EH (cell line): ENCODE results near the gene UPK1A.
A peak's percentile ranks its signal among the peaks of the same experiment; 100 is the strongest.
"Not testable (repeated sequence)": the region's sequence is repeated elsewhere in the genome, so short reads cannot be mapped to it uniquely, and the experiment has no call there.

ENCODE experiments used
- DNase-seq: peaks from one replicate; pipeline ENCODE4 v3.0.0-alpha.2; 2015; ENCODE audit warnings: low read depth

UPK1A gene

DNA sequence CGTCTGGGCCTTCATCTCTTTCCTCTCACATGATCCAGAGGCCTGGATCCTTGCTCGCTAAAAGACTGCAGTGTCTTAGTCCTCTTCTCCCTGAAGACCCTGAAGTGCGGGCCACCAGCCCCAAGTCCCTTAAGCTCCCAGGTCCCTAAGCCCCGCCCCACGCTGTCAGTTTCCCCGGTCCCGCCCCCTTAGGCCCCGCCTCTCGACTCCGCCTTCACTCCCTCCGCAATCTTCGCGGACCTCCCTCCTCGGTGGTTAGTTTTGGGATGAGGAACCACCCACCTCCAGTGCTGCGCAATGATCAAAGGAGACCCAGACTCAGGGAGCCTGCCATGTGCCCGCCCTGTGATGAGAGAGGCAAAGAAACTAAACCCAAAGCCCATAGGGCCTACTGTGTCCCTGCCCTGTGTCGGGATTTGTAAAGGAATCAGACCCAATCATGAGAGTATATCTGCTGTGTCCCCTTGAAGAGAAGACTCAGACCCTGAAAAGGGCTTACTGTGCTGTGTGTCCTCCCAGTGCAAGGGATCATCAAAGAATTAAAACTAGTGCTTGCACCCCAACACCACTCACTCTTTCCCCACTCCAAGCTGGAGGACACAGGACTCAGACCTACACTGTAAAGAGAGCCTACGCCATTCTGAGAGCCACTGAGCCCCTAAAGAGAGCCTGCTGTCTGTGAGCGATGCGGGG, 21.2 kb upstream of the UPK1A start:
- peak; percentile 72 for DNase-seq

DNA sequence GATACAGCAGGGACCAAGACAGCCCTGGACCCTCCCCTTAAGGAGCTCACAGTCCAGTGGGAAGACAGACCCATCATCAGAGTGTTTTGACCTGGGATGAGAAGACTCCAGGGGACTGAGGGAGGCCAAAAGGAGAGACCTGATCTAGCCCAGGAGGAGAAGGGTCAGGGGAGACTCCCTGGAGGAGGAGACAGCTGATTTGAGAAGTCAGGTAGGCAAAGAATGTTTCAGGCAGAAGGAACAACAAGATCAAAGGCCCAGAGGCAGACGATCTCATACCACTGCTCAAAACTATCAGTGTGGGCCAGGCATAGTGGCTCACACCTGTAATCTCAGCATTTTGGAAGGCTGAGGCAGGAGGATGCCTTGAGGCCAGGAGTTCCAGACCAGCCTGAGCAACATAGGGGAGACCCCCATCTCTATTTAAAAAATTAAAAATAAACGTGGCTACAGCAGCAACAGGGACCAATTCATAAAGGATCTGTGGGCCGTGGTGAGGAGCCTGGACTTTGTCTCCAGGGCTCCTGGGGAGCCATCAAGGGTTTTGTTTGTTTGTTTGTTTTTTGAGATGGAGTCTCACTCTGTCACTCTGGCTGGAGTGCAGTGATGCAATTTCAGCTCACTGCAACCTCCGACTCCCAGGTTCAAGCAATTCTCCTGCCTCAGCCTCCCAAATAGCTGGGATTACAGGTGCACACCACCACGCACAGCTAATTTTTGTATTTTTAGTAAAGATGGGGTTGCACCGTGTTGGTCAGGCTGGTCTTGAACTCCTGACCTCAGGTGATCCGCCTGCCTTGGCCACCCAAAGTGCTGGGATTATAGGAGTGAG, 20.4 kb upstream of the UPK1A start:
- no peak for DNase-seq

DNA sequence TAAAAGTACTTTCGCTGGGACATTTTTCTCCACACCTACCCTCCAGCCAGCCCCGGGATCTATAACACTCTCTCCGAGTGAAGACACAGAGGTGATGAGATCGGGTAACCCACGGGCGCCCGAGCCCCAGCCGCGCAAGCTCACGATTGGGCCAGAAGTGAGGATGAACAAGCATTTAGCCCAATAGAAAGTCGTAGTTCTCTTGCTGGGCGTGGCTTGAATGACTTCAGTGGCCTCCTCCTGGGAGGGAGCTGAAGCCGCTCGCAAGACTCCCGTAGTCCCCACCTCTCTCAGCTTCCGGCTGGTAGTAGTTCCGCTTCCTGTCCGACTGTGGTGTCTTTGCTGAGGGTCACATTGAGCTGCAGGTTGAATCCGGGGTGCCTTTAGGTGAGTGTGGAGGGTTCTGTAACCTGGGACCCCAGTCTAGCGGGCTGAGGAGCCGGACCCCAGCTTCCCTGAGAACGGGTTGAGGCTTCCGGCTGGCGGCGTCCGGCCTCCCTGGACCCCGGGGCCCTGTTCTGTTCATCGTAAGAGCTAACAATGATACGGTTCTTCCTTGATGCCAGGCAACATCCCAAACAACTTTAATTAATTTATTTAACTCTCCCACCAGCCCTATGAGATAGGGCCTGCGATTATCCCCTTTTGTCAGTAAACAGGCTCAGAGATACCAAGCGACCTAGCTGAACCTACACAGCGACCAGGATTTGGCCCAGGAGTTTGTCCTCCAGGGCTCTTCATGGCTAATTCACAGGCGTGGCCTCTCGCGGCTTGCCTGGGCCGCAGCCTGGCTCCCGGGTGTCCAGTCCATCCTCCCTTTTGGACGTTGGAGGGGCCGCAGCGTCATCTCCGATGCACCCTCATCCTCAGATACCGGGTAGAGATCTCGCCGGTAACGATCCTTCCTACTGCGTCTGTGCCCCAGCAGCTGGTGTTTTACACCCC, 18.0 kb upstream of the UPK1A start, which contains the start of gene COX6B1:
Gene COX6B1, plus strand, starts transcription at position 307 of the 945 bp plus-strand sequence. CDS start 2,921 bp downstream, outside the sequence.
- peak; percentile 98 for DNase-seq

DNA sequence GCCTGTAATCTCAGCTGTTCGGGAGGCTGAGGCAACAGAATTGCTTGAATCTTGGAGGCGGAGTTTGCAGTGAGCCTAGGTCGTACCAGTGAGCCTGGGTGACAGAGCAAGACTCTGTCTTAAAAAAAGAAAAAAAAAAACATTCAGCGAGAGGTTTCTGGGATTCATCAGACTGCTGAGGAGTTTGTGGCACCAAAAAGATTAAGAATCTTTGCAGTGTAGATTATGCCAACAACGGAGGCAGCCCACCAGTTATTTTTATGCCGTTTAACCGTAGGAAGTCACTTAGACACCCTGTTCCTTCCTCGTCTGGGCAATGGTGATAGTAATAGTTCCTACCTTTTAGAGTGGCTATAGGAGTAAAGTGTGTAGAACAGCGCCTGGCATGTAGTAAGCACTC, 15.7 kb upstream of the UPK1A start:
- DNase-seq, result no peak

DNA sequence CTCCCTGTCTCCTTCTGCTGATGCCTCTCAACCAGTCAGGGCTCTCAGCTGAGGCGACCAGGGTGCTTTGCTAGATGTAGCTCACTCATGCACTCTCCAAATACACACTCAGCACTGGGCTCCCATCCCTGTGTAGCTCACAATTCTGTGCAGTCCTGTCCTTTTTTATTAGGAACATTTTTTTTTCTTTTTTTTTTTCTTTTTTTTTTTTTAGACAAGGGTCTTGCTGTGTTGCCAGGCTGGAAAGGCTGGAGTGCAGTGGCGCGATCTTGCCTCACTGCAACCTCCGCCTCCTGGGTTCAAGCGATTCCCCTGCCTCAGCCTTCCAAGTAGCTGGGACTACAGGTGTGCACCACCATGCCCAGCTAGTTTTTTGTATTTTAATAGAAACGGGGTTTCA, 11.5 kb upstream of the UPK1A start:
- not testable (repeated sequence) for DNase-seq

DNA sequence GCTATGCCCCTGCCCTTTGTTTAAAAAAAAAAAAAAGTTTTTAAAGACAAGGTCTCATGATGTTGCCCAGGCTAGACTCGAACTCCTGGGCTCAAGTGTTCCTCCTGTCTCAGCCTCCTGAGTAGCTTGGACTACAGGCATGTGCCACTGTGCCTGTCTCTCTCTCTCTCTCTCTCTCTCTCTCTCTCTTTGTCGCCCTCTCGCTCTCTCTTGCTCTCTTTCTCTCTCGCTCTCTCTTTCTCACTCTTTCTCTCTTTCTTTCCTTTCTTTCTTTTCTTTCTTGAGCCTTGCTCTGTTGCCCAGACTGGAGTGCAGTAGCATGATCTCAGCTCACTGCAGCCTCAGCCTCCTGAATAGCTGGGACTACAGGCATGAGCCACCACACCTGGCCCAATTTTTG, 10.7 kb upstream of the UPK1A start:
- no peak for DNase-seq

DNA sequence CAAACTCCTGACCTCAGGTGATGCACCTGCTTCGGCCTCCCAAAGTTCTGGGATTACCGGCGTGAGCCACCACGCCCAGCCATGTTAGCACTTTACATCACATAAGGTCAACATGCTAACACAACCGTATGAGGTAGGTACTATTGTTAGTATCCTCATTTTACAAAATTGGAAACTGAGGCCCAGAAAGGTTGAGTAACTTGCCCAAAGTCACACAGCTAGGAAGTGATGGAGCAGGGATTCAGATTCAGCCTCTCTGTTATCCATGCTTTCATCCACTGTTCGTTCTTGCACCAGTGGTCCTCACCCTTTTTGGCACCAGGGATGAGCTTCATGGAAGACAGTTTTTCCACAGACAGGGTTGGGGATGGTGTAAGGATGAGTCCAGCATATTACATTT, 9.6 kb upstream of the UPK1A start:
- no peak for DNase-seq

DNA sequence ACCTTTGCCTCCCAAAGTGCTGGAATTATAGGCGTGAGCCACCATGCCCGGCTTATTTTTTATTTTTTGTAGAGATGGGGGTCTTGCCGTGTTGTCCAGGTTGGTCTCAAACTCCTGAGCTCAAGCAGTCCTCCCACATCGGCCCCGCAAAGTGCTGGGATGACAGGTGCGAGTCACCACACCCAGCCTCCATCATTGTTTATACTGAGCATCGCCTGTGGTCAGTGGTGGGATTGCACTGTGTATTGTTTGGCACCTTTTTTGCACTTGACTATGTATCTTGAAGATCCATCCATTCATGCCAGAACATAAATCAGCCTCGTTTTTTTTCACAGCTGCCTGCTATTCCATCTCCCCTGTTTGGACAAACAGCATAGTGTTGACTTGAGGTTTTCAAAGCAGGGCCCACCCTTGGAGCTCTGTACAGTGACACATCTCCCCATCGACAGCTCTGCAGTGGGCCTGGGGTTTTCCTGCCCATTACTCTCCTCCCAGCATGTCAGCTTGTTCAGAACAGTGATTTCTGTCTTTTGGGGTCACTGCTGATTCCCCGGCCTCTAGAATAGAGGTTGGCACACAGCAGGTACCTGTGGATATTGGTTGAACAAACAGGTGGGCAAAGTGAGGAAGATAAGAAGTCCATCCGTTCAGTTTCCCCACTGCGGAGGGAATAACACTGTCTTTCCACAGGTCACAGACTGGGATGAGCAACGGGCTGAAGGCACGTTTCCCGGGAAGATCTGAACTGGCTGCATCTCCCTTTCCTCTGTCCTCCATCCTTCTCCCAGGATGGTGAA, 8.2 kb upstream of the UPK1A start:
- no peak for DNase-seq

DNA sequence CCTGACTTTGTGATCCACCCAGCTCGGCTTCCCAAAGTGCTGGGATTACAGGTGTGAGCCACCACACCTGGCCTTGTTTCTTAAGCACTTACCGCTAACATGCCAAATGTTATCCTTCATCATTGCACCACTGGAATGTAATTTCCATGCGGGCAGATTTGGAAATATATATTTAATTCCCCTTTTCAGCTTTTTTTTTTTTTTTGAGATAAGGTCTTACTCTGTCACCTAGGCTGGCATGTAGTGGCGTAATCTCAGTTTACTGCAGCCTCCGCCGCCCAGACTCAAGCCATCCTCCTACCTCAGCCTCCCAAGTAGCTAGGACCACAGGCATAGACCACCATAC, 4.3 kb upstream of the UPK1A start:
- no peak for DNase-seq

DNA sequence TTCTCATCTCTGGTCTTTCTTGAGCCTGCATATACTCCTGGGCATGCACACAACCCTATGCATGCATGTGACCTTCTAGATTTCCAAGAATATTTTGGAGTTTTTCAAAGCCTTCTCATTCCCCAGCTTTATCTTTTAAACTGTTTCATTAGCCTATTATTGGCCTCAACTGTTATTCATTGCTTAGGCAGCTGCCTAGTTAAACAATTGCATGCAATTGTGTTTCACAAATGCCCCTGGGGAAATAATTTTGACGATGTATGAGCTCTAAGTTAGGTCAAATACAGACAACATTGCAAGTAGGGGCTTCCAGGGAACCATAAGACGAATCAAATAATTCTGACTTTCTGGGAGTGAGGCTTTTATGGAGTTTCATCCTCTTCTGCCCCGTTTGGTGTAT, 2.3 kb upstream of the UPK1A start:
- no peak for DNase-seq

DNA sequence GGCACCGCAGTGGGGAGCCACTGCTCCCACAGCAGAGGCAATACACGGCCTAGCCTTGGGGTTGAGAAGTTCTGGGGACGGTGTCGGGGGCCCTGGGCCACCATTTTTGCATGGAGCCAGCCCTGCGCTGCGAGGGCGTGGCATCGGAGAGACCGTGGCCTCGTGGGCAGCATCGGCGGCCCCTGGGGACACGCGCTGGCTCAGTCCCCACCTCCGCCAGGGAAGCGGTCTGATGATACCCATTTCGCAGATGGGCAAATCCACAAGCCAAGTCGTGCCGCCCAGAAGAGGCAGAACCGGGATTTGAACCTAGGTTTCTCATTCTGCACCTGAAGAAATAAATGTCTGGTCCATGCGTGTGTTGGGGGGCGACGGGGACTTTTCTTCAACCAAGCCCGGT, 1.2 kb upstream of the UPK1A start:
- DNase-seq, result no peak

DNA sequence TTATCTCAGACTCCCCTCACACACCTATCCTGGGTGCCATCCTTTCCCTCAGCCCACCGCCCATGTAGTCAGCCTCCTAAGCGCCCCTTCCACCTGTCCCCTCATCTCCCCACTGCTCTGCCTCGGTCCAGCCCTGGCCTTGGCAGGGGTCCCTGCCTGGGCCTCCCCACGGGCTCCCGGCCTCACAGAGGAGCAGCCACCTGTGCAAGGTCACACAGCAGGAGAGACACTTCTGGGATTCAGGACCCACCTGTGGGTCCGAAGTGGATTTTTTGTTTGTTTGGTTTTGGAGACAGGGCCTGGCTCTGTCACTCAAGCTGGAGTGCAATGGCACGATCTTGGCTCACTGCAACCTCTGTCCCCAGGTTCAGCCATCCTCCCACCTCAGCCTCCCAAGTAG, 713 bp upstream of the UPK1A start:
- DNase-seq, result no peak

DNA sequence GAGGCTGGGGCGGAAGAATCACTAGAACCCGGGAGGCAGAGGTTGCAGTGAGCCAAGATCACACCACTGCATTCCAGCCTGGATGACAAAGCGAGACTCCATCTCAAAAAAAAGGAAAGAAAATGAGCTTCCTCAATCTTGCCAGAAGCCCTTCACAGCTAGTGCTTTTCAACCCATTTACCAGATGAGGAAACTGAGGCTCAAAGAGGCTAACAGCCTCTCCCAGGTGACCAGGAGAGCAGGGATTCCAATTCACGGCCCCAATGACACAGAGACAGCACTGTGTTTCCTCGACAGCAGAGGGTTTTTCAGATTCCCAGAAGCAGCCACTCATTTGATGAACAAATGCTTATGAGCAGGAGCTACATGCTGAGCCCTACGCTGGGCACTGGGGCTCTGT, 3.2 kb downstream of the UPK1A start:
- no peak for DNase-seq

DNA sequence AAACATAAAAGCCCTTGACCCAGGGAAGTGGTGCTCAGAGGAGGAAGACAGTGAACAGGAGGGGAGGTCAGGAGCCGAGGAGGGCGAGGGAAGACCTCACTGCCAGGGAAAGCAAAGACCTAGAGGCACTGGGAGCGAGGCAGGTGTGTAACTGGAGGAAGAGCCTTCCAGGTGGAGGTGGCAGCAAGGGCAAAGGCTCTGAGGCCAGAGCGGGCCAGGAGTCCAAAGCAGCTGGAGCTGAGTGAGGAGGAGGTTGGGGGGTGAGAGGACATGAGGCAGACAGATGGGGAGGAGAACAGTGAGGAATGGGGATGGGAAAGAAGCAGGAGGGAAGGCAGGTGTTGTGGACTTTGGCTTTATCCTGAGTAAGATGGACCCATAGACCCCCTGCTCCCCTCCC, 3.7 kb downstream of the UPK1A start:
- no peak for DNase-seq

DNA sequence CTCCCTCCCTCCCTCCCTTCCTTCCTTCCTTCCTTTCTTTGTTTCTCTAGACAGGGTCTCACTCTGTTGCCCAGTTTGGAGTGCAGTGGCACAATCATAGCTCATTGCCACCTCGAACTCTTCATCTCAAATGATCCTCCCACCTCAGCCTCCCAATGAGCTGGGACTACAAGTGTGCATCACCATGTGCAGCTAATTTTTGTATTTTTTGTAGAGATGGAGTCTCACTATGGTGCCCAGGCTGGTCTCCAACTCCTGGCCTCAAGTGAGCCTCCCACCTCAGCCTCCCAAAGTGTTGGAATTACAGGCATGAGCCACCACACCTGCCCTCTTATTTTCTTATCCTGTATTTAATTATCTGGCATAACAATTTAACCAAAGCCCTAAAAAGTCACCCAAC, 4.4 kb downstream of the UPK1A start:
- no peak for DNase-seq

DNA sequence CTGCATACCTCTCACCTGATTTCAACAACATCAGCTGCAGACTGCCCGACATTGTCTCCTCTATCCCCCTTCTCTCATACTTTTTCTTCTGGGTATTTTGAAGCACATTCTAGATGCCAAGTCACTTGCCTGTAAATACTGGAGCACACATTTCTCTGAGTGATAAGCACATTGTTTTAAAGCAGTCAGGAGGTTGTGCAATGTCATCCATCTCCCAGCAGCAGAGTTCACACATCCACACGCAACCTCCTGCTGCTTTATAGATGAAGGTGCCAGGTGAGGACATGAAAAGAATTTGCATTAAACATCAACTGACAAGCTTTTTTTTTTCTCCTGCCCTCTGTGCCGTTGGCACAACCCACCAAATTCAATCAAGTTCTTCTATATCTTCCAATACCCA, 5.5 kb downstream of the UPK1A start:
- DNase-seq, result no peak

DNA sequence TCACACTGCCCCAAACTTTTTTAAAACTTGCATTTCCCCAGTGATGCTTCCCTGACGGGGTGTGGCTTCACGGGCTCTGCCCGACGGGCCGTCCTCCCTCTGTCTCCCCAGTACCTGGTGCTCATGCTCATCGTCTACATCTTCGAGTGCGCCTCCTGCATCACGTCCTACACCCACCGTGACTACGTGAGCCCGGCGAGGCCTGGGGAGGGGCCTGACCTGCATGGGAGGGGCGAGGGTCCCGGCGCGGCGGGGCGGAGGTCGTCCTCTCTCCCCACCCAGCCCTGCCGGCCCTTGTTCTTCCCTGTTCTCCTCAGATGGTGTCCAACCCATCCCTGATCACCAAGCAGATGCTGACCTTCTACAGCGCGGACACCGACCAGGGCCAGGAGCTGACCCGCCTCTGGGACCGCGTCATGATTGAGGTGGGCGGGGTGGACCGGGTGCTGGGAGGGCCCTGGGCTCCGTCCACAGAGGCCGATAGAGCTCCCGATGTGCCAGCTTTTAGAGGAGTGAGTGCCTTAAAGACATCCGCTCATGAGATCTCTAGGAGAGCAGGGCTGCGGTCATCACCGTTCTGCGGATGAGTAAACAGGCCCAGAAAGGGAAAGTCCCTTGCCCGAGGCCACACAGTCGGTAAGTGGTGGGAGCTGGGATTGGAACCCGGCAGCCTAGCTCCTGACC, 6.9 kb downstream of the UPK1A start:
- DNase-seq, result peak; percentile 81

DNA sequence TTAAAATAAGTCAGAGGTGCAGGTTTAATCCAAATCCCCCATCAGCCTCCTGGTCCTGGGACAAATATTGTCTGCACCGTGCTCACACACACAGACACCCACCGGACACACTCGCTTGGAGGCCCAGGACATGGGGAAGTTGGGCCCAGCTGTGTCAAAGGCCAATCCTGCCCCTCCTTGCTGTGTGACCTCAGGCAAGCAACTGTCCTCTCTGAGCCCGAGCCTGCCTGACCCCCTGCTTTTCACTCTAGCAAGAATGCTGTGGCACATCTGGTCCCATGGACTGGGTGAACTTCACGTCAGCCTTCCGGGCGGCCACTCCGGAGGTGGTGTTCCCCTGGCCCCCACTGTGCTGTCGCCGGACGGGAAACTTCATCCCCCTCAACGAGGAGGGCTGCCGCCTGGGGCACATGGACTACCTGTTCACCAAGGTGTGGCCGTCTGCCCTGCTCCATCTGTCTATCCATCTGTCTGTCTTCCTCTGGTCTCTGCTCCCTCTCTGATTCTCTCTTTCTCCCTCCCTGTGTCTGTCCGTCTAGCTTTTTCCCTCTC, 9.3 kb downstream of the UPK1A start:
- no peak for DNase-seq

DNA sequence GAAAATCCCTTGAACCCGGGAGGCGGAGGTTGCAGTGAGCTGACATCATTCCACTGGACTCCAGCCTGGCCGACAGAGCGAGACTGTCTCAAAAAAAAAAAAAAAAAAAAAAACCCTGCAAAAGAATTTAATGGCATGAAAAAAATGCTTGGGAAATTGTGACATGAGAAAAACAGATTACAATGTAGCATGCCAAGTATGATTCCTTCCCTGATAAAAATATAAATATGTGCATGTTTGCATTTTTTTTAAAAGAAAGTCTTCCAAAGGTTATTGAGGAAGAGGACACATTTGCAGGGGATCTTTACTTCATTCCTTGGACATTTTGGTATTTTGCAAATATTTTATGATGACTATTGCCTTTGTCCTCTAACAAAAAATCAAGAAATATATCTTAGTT, 23.5 kb downstream of the UPK1A start:
- peak; percentile 72 for DNase-seq

DNA sequence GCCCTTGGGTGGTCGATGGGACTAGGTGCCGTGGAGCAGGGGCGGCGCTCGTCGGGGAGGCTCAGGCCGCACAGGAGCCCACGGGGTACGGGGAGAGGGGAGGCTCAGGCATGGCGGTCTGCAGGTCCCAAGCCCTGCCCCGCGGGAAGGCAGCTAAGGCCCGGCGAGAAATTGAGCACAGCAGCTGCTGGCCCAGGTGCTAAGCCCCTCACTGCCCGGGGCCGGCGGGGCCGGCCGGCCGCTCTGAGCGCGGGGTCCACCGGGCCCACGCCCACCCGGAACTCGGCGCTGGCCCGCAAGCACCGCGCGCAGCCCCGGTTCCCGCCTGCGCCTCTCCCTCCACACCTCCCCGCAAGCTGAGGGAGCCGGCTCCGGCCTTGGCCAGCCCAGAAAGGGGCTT, 24.8 kb downstream of the UPK1A start:
- DNase-seq, result not testable (repeated sequence)

DNA sequence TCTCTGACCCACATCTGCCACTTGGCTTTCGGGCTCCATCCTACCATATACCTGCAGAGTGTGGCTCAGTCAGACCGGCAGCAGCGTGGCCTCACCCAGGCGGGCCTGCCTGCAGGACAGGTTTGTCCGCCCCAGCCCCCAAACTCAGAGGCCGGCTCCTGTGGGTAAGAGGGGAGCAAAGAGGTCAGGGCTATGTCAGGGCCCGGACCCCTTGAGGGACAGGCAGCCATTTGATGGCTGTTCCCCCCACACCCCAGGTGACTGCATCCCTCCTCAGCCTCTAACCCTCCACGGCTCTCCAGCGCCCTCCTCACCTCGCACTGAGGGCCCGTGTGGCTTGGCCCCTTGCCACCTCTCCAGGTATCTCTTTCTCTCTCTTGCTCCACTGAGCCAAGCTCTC, 25.7 kb downstream of the UPK1A start:
- no peak for DNase-seq
